HG03095 (cell line): Measurements from ENCODE around the gene UBL4A.
"Not testable (repeated sequence)": the region's sequence is repeated elsewhere in the genome, so short reads cannot be mapped to it uniquely, and the experiment has no call there.

Source experiments
- ATAC-seq: cut with Tn5 transposase; IDR thresholded peaks from one replicate; pipeline ENCODE4 v1.9.1; 2021; ENCODE audit warnings: moderate library complexity; ENCODE audit not compliant: unreplicated experiment

Gene UBL4A

GRCh38 chrX:154509455-154509854, 23.0 kb upstream of the UBL4A start:
- ATAC-seq, result no peak

- ATAC-seq, result no peak
Observed at GRCh38 chrX:154508384-154508745, 21.9 kb upstream of the UBL4A start.

DNA sequence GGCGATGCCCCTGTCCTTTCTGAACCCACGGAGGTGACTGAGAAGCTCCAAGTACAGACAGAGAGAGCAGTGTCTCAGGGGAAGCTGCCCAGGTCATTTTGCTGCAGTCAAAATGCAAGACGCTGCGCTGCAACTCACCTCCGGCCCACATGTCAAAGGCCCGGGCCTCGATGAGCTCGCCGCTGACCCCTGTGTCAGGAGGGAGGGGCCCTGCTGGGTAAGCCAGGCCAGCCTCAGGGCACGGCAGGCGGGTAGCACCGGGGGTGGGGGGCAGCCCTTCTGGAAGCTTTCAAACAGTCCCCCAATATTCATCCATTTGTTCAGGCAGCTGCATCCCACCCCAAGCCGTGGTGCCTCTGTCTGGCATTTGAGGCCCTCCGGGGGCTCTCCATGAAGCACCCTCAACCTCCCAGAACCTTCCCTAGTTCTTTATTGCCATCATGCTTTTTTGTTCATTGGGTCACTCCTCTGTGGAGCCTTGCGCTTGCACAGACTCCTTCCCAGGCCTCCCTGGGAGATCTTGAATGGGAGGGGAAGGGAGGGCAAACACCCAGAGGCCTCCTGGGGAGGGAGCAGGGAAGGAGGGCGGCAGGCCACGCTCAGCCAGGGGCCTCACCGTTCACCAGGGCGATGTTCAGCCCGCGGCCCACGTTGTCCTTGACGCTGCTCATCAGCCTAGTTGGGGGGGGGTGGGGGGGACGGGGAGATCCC, 21.4 kb upstream of the UBL4A start:
- no peak for ATAC-seq

- no peak for ATAC-seq
Observed at GRCh38 chrX:154506483-154507332, 20.3 kb upstream of the UBL4A start.

- no peak for ATAC-seq
Observed at GRCh38 chrX:154505734-154506133, 19.3 kb upstream of the UBL4A start.

- no peak for ATAC-seq
Observed at GRCh38 chrX:154502989-154503388, 16.6 kb upstream of the UBL4A start.

DNA sequence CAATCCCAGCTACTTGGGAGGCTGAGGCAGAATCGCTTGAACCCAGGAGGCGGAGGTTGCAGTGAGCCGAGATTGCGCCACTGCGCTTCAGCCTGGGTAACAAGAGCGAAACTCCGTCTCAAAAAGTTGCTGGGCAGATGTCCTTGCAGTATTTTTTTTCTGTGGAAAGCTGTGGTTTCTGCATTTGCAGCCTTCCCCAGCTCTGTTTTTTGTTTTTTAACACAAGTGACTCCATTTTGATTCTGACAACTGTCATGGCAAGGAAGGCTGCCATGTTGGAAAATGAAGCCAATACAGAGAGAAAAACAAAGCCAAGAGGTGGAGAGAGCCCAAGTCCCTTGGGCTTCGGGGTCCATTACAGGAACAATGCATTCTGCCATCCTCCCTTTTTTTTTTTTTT, 15.7 kb upstream of the UBL4A start:
- ATAC-seq, result no peak

DNA sequence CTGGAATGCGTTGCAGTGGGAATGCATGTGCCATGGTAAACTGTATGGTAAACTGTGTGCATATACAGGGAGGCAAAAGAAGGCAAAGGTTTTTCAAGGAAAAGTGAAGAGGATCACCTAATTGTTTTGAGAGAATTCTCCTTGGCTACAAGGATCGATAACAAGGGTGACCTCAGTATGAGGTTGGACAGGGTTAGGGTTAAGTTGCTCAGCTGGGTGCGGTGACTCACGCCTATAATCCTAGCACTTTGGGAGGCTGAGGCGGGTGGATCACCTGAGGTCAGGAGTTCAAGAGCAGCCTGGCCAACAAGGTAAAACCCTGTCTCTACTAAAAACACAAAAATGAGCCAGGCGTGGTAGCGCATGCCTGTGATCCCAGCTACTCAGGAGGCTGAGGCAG, 15.0 kb upstream of the UBL4A start:
- ATAC-seq, result not testable (repeated sequence)

DNA sequence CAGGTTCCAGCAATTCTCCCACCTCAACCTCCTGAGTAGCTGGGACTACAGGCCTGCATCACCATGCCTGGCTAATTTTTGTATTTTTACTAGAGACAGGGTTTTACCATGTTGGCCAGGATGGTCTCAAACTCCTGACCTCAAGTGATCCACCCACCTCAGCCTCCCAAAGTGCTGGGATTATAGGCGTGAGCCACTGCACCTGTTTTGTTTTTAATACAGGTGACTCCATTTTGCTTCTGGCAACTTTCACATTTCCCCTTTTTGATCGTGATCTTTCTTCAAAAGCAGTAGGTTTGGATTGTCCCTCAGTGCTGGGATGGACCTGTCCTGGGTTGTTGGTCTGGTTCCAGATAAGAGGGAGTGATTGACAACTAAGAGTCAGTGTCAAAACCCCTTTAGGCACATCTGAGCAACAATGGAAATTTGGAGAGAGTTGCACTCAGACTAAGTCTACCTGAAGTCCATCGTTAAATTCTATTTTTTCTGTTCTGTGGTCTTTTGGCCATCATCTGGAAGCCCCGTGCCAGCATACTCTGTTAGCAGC, 10.2 kb upstream of the UBL4A start:
- not testable (repeated sequence) for ATAC-seq

DNA sequence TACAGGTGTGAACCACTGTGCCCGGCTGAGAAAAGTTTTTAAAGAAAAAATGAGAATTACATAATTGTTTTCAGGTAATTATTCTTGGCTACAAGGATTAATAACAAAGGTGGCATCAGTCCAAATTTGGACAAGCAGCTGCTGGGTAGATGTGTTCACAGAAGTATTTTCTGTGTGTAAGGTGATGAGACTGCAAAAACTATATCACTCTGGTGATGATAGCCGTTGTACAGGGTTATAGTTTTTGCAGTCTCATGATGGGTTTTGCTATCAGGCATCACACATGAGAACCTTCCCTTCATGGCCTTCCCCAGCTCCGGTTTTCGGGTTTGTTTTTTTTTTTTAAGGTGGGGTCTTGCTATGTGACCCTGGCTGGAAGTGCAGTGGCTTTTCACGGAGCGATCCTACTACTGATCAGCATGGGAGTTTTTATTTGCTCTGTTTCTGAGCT, 9.1 kb upstream of the UBL4A start:
- no peak for ATAC-seq

DNA sequence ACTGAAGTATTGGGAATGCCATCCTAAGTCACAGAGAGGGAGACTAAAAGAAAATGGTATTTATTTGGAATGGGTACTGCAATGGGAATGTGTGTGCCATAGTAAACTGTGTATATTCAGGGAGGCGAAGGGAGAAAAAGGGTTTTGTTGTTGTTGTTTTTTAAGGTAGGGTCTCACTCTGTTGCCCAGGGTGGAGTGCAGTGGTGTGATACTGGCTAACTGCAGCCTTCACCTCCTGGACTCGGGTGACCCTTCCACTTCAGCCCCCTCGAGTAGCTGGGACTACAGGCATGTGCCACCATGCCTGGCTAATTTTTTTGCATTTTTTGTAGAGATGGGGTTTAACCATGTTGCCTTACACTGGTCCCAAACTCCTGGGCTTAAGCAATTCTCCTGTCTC, 8.3 kb upstream of the UBL4A start:
- no peak for ATAC-seq

GRCh38 chrX:154490414-154491083, 4.1 kb upstream of the UBL4A start, which contains the start of gene SLC10A3:
Gene SLC10A3 (minus strand): TSS chrX:154490629. CDS start chrX:154488940, 1,689 bp downstream.
- peak; percentile 76 for ATAC-seq

GRCh38 chrX:154490021-154490413, 3.6 kb upstream of the UBL4A start:
- peak; percentile 6 for ATAC-seq

DNA sequence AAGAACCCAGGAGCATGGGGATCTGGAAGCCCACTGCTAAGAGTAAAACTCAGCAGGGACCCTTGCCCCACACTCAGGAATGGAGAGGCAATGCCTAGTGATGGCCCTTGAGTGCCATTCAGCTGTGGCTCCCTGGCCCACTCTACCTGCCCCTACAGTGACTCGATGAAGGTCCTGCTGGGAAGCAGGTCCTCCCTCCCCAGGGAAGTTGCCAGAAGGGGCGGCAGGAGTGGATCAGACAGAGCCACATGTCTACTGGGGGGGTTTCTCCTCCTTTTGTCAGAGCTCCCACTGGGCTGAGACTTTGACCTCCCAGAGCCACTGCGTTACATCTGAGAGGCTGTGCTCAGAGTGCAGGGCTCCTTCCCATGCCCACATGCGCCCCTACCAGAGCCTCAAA, 2.8 kb upstream of the UBL4A start:
- no peak for ATAC-seq

DNA sequence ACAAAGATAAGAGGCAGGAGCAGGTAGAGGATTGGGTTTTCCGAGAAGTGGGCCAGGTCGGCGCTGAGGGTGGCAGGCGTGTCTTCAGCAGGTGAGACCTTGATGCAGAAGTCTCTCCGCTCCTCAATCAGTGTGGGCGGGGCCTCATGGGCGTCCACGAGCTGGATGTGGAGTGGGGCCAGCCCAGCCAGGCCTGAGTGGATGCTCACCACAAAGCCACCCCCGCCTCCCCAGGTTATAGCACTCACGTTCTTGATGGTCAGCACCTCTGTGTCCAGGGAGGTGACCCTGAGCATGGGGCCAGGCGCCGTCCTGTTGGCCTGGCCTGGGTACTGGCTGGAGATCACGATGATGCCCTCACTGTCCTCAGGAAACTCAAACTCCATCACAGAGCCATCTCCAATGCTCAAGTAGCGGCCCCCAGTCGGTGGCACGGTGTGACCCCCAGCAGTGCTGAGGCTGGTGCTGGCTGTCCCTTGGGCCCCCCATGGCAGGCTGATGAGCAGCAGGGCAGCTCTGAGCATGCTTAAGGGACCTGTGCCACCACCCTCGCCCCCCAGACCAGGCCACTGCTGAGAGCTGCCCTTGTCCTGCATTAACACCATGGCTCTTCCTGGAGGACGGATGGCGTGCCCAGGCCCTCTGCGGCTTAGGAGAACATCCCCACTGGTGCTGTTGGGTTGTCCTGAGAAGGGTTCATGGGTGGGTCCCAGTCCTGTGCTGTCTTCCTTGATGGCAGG, 2.1 kb upstream of the UBL4A start:
- ATAC-seq, result no peak

DNA sequence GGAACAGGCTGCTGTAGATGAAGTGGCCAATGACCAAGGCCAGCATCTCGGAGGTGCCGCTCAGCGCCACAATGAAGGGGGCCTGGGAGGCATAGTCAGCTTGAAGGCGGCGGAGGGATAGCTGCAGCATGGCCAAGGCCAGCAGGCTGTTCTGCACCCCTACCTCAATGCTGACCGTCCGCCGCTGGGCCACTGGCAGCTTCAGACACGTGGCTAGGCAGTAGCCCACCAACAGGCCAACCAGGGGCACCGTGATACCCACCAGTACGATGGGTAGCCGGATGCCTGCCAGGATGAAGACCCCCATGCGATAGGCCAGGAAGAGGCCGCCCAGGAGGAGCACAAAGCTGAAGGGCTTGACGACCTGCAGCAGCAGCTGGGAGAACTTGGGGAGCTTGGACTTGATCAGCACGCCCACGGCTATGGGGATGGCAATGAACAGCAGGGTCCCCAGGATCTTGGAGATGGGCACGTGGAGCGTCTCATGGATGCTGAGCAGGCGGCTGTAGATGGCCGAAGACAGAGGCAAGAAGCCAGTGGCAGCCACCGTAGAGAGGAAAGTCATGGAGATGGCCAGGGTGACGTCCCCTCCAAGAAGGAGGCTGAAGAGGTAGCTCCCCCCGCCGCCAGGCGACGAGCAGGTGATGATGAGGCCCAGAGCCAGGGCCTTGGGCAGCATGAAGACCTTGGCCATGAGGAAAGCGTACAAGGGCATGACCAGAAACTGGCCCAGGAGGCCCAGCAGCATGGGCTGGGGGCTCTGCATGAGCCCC, 1.3 kb upstream of the UBL4A start:
- no peak for ATAC-seq

- ATAC-seq, result no peak
Observed at GRCh38 chrX:154486052-154486395, 391 bp downstream of the UBL4A start.

DNA sequence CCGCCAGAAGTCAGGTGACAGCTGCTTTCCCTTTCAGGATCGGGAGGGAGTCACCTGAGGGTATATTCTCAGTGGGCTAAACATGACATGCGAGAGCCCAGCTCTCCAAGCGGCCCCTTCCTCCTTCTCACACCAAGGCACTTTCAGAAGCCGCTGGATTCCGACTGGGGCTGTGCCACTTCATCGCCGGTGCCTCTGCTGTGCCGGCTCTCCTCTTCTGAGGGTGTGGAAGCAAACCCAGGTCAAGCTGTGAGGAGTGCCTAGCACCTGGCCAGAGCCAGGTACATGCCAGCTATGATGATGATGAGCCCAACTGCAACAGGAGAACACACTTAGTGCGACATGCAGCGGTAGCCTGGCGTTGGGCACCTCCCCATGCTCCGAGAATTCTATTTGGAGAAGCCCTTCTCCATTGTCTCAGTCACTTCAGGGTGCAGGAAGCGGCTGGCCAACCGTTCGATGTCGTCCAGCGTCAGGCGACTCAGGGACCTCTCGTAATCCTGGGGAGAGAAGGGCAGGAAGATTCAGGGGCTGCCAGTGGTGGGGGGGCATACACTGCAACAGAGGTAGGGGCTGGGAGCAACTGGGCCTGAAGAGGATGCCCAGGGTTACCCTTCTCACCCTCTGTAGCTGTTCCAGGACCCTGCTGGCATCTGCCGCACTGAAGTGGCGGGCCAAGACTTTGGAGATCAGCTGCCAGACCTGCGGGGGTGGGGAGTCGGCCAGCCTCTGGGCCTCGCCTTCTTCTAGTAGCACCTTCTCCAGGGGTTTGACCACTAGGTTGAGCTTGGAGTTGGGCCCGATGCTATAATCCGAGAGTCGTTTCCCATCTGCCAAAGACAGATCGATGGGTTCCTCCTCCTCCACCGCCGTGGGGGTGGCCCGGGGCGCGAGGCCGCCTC, 1.0 kb downstream of the UBL4A start:
- no peak for ATAC-seq
